Keratinocyte (primary cell): ENCODE results near the gene RBP5.

Experiments
- EZH2 ChIP-seq: IDR thresholded peaks from one replicate; pipeline ENCODE4 v1.6.1; 2012; ENCODE audit warnings: inconsistent platforms, mild to moderate bottlenecking, low read length, moderate library complexity
- TF ChIP-seq, protein P1 (sequence below), 3 experiments: IDR thresholded peaks in 1 of 3; conservative IDR thresholded peaks in 1 of 3; optimal IDR thresholded peaks in 1 of 3; 2 replicates in 2 of 3; 3 replicates in 1 of 3; pipeline versions ENCODE3 to v1.5.1; 2011; ENCODE audit warnings: low read length in 3 of 3, mild to moderate bottlenecking in 3 of 3, moderate library complexity in 2 of 3, control low read depth in 1 of 3, inconsistent platforms in 1 of 3; ENCODE audit not compliant: insufficient read depth in 2 of 3; ENCODE audit errors: extremely low read depth in 1 of 3

DNA sequence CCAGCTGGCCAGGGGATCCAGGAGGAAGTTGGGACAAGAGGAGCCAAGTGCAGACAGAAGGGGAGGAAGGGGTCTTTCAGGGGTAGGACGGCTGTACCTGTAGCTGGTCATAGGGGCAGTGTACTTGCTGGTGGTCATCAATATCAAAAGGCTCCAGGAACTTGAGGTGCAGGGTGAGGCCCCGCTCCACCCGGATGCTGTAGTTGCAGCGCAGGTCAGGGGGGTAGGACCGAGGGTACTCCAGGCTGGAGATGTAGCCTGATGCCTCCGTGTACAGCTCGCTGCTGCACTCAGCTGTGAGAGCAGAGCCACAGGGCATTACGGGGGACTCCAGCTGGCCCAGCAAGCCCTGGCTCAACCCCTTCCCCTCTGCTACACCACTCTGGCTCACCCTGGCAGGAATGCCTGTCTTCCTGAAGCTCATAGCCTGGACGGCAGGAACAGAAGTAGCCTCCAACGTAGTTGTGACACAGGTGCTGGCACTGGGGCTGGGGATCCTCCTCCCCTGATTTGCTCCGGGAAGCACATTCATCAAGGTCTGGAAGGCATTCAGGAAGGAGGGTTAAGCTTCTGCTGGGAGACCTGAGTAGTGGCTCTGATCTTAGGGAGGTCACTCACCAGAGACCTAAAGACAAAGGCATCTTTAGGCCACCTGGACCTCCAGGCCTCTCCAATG is 39.4 kb downstream of the RBP5 start:
- TF ChIP-seq, protein P1, sequence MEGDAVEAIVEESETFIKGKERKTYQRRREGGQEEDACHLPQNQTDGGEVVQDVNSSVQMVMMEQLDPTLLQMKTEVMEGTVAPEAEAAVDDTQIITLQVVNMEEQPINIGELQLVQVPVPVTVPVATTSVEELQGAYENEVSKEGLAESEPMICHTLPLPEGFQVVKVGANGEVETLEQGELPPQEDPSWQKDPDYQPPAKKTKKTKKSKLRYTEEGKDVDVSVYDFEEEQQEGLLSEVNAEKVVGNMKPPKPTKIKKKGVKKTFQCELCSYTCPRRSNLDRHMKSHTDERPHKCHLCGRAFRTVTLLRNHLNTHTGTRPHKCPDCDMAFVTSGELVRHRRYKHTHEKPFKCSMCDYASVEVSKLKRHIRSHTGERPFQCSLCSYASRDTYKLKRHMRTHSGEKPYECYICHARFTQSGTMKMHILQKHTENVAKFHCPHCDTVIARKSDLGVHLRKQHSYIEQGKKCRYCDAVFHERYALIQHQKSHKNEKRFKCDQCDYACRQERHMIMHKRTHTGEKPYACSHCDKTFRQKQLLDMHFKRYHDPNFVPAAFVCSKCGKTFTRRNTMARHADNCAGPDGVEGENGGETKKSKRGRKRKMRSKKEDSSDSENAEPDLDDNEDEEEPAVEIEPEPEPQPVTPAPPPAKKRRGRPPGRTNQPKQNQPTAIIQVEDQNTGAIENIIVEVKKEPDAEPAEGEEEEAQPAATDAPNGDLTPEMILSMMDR (optimal IDR thresholded peaks at IDR 0.05 in 1 of 3, IDR thresholded peaks at IDR 0.05 in 1 of 3, conservative IDR thresholded peaks at IDR 0.05 in 1 of 3; ENCODE audit: extremely low read depth in 1 of 3, insufficient read depth in 2 of 3, low read length in 3 of 3), result no peak
- no peak for TF ChIP-seq EZH2
